G401.6 (cell line): ENCODE data around the gene PRKAG2.
"Not testable (repeated sequence)": the region's sequence is repeated elsewhere in the genome, so short reads cannot be mapped to it uniquely, and the experiment has no call there.

Experiments used
- FAIRE-seq: peaks from 2 replicates; lab custom pipeline; 2012; peaks lifted over from hg19 to GRCh38; lab: Jason Lieb, UNC

PRKAG2 gene

GRCh38 chr7:151549083-151549482 is 327.8 kb downstream of the PRKAG2 start:
- FAIRE-seq = no peak

DNA sequence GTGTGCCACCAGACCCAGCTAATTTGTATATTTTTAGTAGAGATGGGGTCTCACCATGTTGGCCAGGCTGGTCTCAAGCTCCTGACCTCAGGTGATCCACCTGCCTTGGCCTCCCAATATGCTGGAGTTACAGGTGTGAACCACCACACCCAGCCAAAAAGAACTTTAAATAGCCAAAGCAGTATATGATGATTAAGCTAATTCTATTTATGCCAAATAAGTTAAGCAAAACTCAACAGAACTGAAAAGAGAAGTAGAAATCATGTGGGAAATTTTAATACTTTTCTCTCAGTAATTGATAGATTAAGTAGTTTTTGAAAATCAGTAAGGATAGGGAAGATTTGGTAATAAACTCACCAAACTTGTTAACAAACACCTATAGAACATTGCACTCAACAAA is 332.7 kb downstream of the PRKAG2 start:
- no peak for FAIRE-seq

DNA sequence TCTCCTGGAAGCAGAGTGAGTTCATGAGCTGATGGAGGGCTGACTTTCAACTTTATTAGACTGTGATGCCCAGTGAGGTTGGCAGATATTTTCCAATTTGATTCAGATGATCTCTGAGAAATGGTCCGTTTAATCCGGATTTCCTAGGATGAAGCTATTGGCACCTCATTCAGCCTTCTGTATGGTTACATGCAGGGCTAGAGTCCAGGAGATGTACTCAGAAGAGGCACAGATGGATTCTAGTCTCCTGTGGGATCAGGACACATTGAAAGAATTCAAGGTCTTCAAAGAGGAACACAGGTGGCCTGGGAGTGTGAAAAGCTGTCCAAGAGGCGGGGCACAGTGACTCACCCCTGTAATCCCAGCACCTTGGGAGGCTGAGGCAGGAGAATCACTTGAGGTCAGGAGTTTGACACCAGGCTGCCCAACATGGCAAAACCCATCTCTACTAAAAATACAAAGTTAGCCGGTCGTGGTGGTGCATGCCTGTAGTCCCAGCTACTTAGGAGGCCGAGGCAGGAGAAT is 334.2 kb downstream of the PRKAG2 start:
- no peak for FAIRE-seq

- no peak for FAIRE-seq
Observed at GRCh38 chr7:151541709-151542499, 335.0 kb downstream of the PRKAG2 start.

DNA sequence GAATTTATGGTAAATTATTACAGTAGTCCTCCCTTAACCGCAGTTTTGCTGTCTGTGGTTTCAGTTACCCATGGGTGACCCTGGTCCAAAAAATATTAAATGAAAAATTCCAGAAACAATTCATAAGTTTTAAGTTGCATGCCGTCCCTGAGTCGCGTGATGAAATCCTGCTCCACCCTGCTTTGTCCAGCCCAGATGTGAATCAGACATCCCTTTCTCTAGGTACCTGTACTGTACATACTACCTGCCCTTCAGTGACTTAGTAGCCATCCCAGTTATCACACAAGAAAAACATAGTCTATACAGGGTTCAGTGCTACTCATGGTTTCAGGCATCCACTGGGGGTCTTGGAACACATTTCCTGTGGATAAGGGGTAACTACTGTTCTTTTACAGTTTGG is 336.8 kb downstream of the PRKAG2 start:
- no peak for FAIRE-seq

DNA sequence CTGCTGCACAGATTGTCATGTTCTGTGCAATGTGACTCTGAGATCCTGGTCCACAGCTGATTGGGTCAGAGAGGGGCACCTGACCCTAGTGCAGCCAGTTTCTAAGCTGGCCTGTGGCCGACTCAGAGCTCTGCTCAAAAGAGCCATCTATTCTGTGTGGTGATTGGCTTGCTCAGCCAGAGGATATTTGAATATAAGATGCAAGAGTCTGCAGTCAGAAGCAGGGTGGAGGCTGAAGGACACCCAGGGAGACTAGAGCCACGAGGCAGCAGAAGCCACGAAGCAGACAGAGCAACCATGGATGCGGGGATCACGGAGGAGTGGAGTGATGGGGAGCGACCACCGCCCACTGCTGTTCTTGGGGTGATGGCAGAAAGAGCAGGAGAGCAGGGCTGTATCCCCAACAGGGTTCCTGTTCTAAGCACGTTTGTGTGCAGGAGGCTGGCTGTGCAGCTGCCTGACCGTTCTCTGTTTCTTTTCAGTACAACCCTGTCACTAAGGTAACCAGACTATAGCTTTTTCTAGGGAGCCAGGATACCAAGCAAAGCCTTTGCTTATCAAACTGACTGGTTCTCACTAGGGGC is 337.7 kb downstream of the PRKAG2 start:
- FAIRE-seq = no peak

DNA sequence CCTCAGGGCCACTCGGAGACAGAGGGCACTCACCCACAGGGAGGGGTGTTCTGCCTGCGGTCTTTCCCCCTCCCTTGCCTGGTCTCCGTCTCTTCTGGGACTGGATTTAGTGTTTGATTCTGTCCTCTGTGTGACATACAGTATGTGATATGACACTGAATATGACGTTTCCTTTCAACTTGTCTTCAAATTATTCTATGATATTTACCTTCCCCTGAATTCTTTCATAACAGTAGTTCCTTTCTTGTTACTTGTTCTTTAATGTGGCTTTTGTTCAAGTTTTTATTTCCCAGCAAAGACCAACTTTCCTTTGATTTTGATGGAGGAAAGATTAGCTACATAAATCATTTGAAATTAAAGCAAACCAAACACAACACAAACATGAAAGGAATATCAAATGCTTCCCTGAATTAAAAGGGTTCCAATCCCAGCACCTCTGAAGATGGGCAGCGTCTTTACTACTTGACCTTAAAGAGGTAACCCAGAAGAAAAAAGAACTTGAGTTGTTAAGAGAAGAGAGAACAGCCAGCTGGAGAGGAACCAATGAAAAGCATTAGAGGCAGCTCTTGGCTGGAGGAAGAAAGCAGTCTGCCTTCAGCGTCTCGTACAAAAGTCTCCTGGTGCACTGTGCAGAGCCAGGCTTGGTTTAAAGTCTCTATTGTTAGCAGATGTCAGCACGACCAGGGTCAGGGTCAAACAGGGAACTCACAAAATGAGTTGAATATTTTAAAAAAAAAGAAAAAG is 338.9 kb downstream of the PRKAG2 start:
- no peak for FAIRE-seq

GRCh38 chr7:151536178-151536577 is 340.7 kb downstream of the PRKAG2 start:
- not testable (repeated sequence) for FAIRE-seq

GRCh38 chr7:151529842-151530241 is 347.1 kb downstream of the PRKAG2 start:
- FAIRE-seq = no peak

- FAIRE-seq = no peak
Observed at GRCh38 chr7:151524845-151525244, 352.1 kb downstream of the PRKAG2 start.

GRCh38 chr7:151524331-151524730 is 352.6 kb downstream of the PRKAG2 start:
- no peak for FAIRE-seq

DNA sequence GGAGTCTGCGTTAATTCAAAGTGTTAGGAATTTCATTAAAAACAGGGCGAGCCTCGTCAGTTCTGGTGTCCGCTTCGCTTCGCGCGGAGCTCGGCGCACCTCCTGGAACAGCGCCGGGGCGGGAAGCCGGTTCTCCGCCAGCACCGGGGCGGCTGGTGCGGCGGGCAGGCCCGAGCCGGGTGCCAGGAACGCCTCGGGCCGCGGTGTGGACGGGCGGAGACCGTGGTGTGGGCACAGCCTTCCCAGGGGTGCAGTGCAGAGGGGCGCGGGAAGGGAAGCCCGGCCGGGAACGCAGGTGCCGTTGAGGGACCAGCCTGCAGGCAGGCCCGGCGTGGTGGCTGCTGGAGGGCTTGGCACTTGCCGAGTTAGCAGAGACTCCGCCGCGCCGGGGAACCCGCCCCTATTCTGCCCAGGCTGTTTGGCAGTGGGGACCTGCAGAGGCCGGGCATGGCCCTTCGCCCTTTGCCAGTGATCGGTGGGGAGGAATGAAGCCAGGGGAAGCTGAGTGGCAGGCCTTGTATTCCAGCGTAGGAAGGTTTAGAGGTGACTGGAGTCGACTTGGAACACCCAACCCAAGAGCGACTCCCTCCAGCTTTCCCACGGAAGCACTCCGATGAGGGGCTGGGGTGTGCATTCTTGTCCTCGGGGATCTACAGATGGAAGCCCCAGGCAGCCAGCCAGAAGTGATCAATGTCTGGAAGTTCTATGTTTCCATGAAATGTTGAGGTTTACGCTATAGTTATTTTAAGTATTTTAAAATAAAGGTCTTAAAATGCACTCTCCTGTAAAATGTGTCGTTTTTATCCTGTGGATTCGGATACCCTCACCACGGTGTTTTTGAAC is 356.3 kb downstream of the PRKAG2 start:
- no peak for FAIRE-seq

- peak; percentile 92 for FAIRE-seq
Observed at GRCh38 chr7:151519765-151520418, 357.0 kb downstream of the PRKAG2 start, which contains the start of gene RHEB. Gene RHEB, minus strand, starts transcription at chr7:151519895. Its CDS starts 384 bp downstream, at chr7:151519511.

- not testable (repeated sequence) for FAIRE-seq
Observed at GRCh38 chr7:151518947-151519764, 357.8 kb downstream of the PRKAG2 start.

- FAIRE-seq = no peak
Observed at GRCh38 chr7:151518105-151518946, 358.6 kb downstream of the PRKAG2 start.

DNA sequence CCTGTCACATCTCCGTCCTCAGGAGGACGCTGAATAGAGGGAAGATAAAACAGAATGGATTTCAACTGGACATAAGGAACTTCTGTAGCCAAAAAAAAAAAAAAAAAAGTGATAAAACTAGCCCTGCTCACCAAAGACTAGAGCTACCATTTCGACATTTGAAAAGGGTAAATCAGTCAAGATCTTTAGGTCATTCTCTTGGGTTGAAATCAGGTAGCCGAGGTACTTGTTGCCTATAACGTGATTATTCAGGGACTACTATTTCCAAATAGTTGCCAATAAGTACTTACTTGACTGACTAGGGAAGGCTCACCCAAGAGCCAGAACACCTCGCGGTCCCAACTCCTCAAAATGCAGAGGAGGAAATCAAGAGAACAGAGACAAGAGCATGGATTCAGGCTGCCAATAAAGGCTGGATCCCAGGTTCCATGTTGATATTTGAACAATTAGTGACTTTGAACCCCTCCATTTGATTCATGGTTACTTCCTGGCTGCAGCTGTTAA is 359.3 kb downstream of the PRKAG2 start:
- no peak for FAIRE-seq

DNA sequence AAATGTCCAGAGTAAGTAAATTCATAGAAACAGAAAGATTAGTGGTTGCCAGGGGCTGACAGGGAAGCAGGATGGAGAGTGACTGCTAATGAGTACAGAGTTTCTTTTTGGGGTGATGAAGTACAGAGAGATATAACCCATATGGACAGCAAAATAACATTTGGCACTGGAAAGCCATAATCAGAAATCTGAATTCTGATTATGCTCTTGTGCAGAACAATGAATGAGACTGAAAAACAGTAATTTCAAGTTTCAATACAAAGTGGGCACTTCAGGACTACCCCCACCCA is 361.7 kb downstream of the PRKAG2 start:
- FAIRE-seq = no peak

DNA sequence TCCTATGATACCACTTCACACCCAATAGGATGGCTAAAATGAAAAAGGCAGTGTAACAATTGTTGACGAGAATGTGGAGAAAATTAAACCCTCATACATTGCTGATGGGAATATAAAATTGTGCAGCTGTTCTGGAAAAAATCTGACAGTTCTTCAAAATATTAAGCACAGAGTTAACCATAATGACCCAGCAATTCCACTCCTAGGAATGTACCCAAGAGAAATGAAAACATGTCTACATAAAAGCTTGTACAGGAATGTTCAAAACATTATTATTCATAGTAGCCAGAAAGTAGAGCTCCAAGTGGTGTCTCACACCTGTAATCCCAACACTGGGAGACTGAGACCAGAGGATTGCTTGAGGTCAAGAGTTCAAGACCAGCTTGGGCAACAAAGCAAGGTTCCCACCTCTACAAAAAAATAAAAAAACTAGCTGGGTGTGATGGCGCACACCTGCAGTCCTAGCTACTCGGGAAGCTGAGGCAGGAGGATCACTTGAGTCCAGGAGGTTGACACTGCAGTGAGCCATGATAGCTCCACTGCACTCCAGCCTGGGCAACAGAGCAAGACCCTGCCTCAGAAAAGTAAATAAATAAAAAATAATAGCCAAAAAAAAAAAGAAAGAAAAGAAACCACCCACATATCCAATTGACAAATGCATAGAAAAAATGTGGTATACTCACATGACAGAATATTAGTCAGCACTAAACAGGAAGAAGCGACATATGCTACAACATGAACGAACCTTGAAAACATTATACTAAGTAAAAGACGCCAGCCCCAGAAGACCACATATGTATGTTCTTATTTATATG is 362.2 kb downstream of the PRKAG2 start:
- FAIRE-seq = no peak

DNA sequence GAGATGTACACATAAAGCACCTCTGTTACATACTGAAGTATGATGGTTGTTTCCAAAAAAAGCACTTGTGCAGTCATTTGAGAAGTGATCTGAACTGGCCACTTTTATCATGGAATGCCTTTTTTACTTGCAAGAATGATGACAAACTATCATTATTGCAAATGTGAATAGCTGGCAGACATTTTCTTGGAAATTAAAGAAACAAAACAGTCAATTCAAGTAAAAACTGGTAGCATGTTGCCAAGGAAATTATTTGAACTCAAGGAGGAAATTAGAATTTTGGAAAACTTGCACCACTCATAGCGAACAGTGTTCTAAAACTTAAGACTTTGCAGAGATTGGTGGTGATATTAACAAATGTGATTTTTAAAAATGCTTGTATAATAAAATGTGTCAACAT is 363.8 kb downstream of the PRKAG2 start:
- FAIRE-seq = no peak
